Stomach (tissue), 9 donors: Measurements from ENCODE around the gene RBM25. TPM values are rescaled to one million over a fixed set of nuclear protein-coding genes. Genes with fewer than 3 reads are reported as not detected.

Experiments
- DNase-seq, 2 donors: peaks; one replicate each; pipeline versions ENCODE4 v3.0.0 to v3.0.0-alpha.2; 2013 to 2019
- H3K27ac ChIP-seq, 5 donors: fragments of 200-600 bp in 4 of 5; sonication (generic) in 4 of 5; one replicate each; pipeline ENCODE4 v1.5.1; 2013 to 2019; ENCODE audit warnings: mild to moderate bottlenecking in 1 of 5, moderate library complexity in 1 of 5
- H3K27me3 ChIP-seq, 3 donors: fragments of 200-600 bp; sonication (generic); one replicate each; pipeline ENCODE4 v1.5.1; 2017 to 2019; ENCODE audit warnings: mixed run types in 1 of 3
- H3K36me3 ChIP-seq, 4 donors: fragments of 200-600 bp; sonication (generic); 1 replicate in 3 of 4; 2 replicates in 1 of 4; pipeline ENCODE4 v1.5.1; 2016 to 2019
- H3K4me1 ChIP-seq, 4 donors: fragments of 200-600 bp; sonication (generic); one replicate each; pipeline ENCODE4 v1.5.1; 2016 to 2019
- H3K4me3 ChIP-seq, 4 donors: fragments of 200-600 bp; sonication (generic) in 3 of 4; one replicate each; pipeline ENCODE4 v1.5.1; 2016 to 2019; ENCODE audit warnings: mild to moderate bottlenecking in 1 of 4
- H3K9me3 ChIP-seq, 4 donors: fragments of 200-600 bp; sonication (generic); one replicate each; pipeline ENCODE4 v1.5.1; 2016 to 2019
- CTCF ChIP-seq, 7 experiments: fragments of 450-650 bp in 4 of 7; fragments of 200-600 bp in 3 of 7; sonication (generic) in 3 of 7; IDR thresholded peaks; one replicate each; pipeline ENCODE4 v1.5.1; 2016 to 2019; ENCODE audit warnings: antibody characterized with exemption in 7 of 7, control low read depth in 2 of 7, mild to moderate bottlenecking in 1 of 7
- EP300 ChIP-seq: sonication (generic); formaldehyde crosslinking; IDR thresholded peaks from one replicate; pipeline ENCODE4 v1.6.1; 2017; ENCODE audit warnings: antibody characterized with exemption
- POLR2A ChIP-seq, 4 donors: fragments of 450-650 bp; IDR thresholded peaks; one replicate each; pipeline ENCODE4 v1.6.1; 2016; ENCODE audit warnings: antibody characterized with exemption in 4 of 4, control low read depth in 2 of 4, mild to moderate bottlenecking in 1 of 4, moderate library complexity in 1 of 4
- POLR2AphosphoS5 ChIP-seq, 3 donors: sonication (generic); formaldehyde crosslinking; IDR thresholded peaks; one replicate each; pipeline ENCODE4 v1.6.1; 2016; ENCODE audit warnings: antibody characterized with exemption in 3 of 3
- WGBS, 5 donors: extraction: QIAGEN DNeasy Blood & Tissue Kit in 3 of 5; methylation state at CpG; one replicate each; pipeline versions ENCODE4 v1.1.5 to v1.1.7; 2013 to 2018; 5-methylcytosine and 5-hydroxymethylcytosine counted together
- intact Hi-C: fragments of 100-400 bp; cut with DNase I; formaldehyde crosslinking; loops from one replicate; pipeline ENCODE4 v1.15.1; 2023; ENCODE audit warnings: low total_unique reads
- polyA plus RNA-seq, 3 donors: library from polyadenylated mRNA; stranded (reverse); fragments of 200-250 nt; gene quantifications; one replicate each; pipeline ENCODE4 v1.2.3, GENCODE V29; 2013
- total RNA-seq, 5 donors: library from RNA; depleted of rRNA; stranded (reverse); fragments of >200 nt; gene quantifications; one replicate each; pipeline versions ENCODE4 v1.1.0 to v1.2.3, GENCODE V29; 2014 to 2016
- donor health status: healthy with polysubstance abuse.
- donor health status: Bipolar disorder and iron deficiency.
- donor health status: healthy.

The RBM25 gene
- total and polyA plus RNA-seq, 8 donors = 15.5 to 149 (median 109) TPM

- Histone ChIP-seq H3K27me3 (no peaks in the 10 kb centered on the region), H3K27ac (no peak overlapping the region), H3K4me3 (no peak overlapping the region), H3K36me3 (peaks cover 0 to 11% (median 11%) of the 10 kb centered on the region in 4 donors), H3K4me1 (peaks cover 15 to 74% (median 28%) of the 10 kb centered on the region in 4 donors), H3K9me3 (no peaks in the 10 kb centered on the region)
- no peak for TF ChIP-seq POLR2AphosphoS5 (IDR thresholded peaks at IDR 0.05)
- intact Hi-C loops = no loop called here
- 90 to 92% (median 91%) methylated on average over 3 of the region's 3 CpGs for WGBS, 5 donors
- DNase-seq = no peak
Measured at GRCh38 chr14:73143617-73144016, 85.3 kb downstream of the RBM25 start.

GRCh38 chr14:73145371-73145770, 87.0 kb downstream of the RBM25 start:
- no peak for TF ChIP-seq EP300
- TF ChIP-seq POLR2AphosphoS5 (IDR thresholded peaks at IDR 0.05) = no peak
- TF ChIP-seq CTCF (IDR thresholded peaks at IDR 0.05) = no peak
- no peak for TF ChIP-seq POLR2A (IDR thresholded peaks at IDR 0.05)
- WGBS, 5 donors = 92 to 98% (median 93%) methylated on average over 3 of the region's 3 CpGs
- Histone ChIP-seq H3K36me3 (peaks cover 7 to 28% (median 28%) of the 10 kb centered on the region in 4 donors), H3K27me3 (no peaks in the 10 kb centered on the region), H3K27ac (no peak overlapping the region), H3K9me3 (no peaks in the 10 kb centered on the region), H3K4me3 (no peak overlapping the region), H3K4me1 (peaks cover 11 to 68% (median 23%) of the 10 kb centered on the region in 4 donors)
- DNase-seq = no peak
- intact Hi-C loops = no loop called here

- no peak overlapping the region for H3K4me3 ChIP-seq
- no peaks in the 10 kb centered on the region for H3K9me3 ChIP-seq
- H3K36me3 ChIP-seq = peaks cover 7 to 36% (median 36%) of the 10 kb centered on the region in 4 donors
- H3K27ac ChIP-seq = no peak overlapping the region
- intact Hi-C loops = no loop called here
- TF ChIP-seq EP300 = no peak
- TF ChIP-seq POLR2AphosphoS5 (IDR thresholded peaks at IDR 0.05) = no peak
- no peak for TF ChIP-seq POLR2A (IDR thresholded peaks at IDR 0.05)
- TF ChIP-seq CTCF (IDR thresholded peaks at IDR 0.05) = no peak
- no peaks in the 10 kb centered on the region for H3K27me3 ChIP-seq
- DNase-seq = no peak
- 79 to 96% (median 90%) methylated on average over 3 of the region's 3 CpGs for WGBS, 5 donors
- peaks cover 11 to 63% (median 20%) of the 10 kb centered on the region in 4 donors for H3K4me1 ChIP-seq
Measured at GRCh38 chr14:73146111-73146510, 87.8 kb downstream of the RBM25 start.

- no peak overlapping the region for H3K4me3 ChIP-seq
- TF ChIP-seq CTCF (IDR thresholded peaks at IDR 0.05) (no peak), EP300 (no peak), POLR2AphosphoS5 (IDR thresholded peaks at IDR 0.05) (no peak), POLR2A (IDR thresholded peaks at IDR 0.05) (no peak)
- DNase-seq = no peak
- H3K27me3 ChIP-seq = no peaks in the 10 kb centered on the region
- intact Hi-C loops = no loop called here
- peak overlapping the region in 1 of 5 donors; percentile 57 for H3K27ac ChIP-seq
- no peaks in the 10 kb centered on the region for H3K9me3 ChIP-seq
- peaks cover 7 to 70% (median 63%) of the 10 kb centered on the region in 4 donors for H3K36me3 ChIP-seq
- 30 to 72% (median 61%) methylated on average over 2 of the region's 2 CpGs for WGBS, 5 donors
- H3K4me1 ChIP-seq = peaks cover 0 to 36% (median 3%) of the 10 kb centered on the region in 4 donors
Measured at GRCh38 chr14:73149753-73150152, 91.4 kb downstream of the RBM25 start.

GRCh38 chr14:73153272-73153671, 94.9 kb downstream of the RBM25 start:
- H3K4me1 ChIP-seq = peaks cover 0 to 12% (median 3%) of the 10 kb centered on the region in 4 donors
- intact Hi-C loops = no loop called here
- no peaks in the 10 kb centered on the region for H3K9me3 ChIP-seq
- H3K36me3 ChIP-seq = peaks cover 21 to 92% (median 87%) of the 10 kb centered on the region in 4 donors
- H3K4me3 ChIP-seq = no peak overlapping the region
- no peak for DNase-seq
- H3K27ac ChIP-seq = peak overlapping the region in 1 of 5 donors; percentile 7
- no peak for TF ChIP-seq POLR2AphosphoS5 (IDR thresholded peaks at IDR 0.05)
- TF ChIP-seq POLR2A (IDR thresholded peaks at IDR 0.05) = no peak
- no peak for TF ChIP-seq CTCF (IDR thresholded peaks at IDR 0.05)
- no peak for TF ChIP-seq EP300
- no peaks in the 10 kb centered on the region for H3K27me3 ChIP-seq
